ENCODE results near the gene CACNB2.

- TF ChIP-seq CTCF (IDR thresholded peaks at IDR 0.05; ENCODE audit: insufficient read depth, low read length) (no peak), REST (IDR thresholded peaks at IDR 0.05; ENCODE audit: insufficient replicate concordance, low read depth) (no peak)
These were observed 35.9 kb upstream of the CACNB2 start for GRCh38 chr10:18104223-18104872.

All from HL-60 (cell line).